A549 (cell line): ENCODE data around the gene MARCHF10. TPM values are rescaled to one million over a fixed set of nuclear protein-coding genes. Genes with fewer than 3 reads are reported as not detected.

Source experiments
- BHLHE40 ChIP-seq: IDR thresholded peaks from 2 replicates; pipeline ENCODE4 v1.6.1; 2012; ENCODE audit warnings: low read depth, low read length, inconsistent platforms
- CEBPB ChIP-seq, 2 experiments: fragments of >200 bp in 1 of 2; sonication (Bioruptor Twin) in 1 of 2; formaldehyde crosslinking in 1 of 2; IDR thresholded peaks; 2 replicates each; pipeline ENCODE4 v1.6.1; 2012 to 2016
- FOXS1 ChIP-seq: fragments of 250-450 bp; sonication (Bioruptor Pico); IDR thresholded peaks from 2 replicates; pipeline ENCODE4 v1.5.0; 2020; ENCODE audit warnings: mild to moderate bottlenecking, moderate library complexity
- GATA3 ChIP-seq: IDR thresholded peaks from 2 replicates; pipeline ENCODE4 v1.6.1; 2012; ENCODE audit warnings: borderline replicate concordance
- HDAC2 ChIP-seq: fragments of 200-600 bp; sonication (generic); IDR thresholded peaks from 2 replicates; pipeline ENCODE4 v1.6.1; 2016
- HEYL ChIP-seq: fragments of 250-450 bp; sonication (Bioruptor Pico); IDR thresholded peaks from 2 replicates; pipeline ENCODE4 v1.8.0; 2021; ENCODE audit warnings: mild to moderate bottlenecking, moderate library complexity
- JUNB ChIP-seq: fragments of >200 bp; sonication (Bioruptor Twin); formaldehyde crosslinking; IDR thresholded peaks from 2 replicates; pipeline ENCODE4 v1.6.1; 2016
- MAFK ChIP-seq: fragments of 450-650 bp; IDR thresholded peaks from 2 replicates; pipeline ENCODE4 v1.6.1; 2014; ENCODE audit not compliant: partially characterized antibody
- MAZ ChIP-seq: fragments of 150-350 bp; IDR thresholded peaks from 2 replicates; pipeline ENCODE4 v1.6.1; 2014; ENCODE audit warnings: antibody characterized with exemption, low read depth, low read length, borderline replicate concordance
- NFE2L2 ChIP-seq: fragments of 150-350 bp; conservative IDR thresholded peaks from 2 replicates; pipeline ENCODE4 v1.6.1; 2014; ENCODE audit warnings: low read length
- POLR2AphosphoS2 ChIP-seq: conservative IDR thresholded peaks from 2 replicates; pipeline ENCODE4 v1.6.1; 2012; ENCODE audit warnings: low read length, improper control_type of control experiment, inconsistent platforms
- RARB ChIP-seq: fragments of 250-450 bp; sonication (Bioruptor Pico); IDR thresholded peaks from 2 replicates; pipeline ENCODE4 v1.8.0; 2021; ENCODE audit warnings: mild to moderate bottlenecking, moderate library complexity
- RNF2 ChIP-seq: fragments of 200-600 bp; sonication (generic); IDR thresholded peaks from 2 replicates; pipeline ENCODE4 v1.6.1; 2016; ENCODE audit warnings: low read depth, mild to moderate bottlenecking, antibody characterized with exemption, moderate library complexity, borderline replicate concordance
- SMC3 ChIP-seq: fragments of >200 bp; sonication (Bioruptor Twin); formaldehyde crosslinking; IDR thresholded peaks from 3 replicates; pipeline ENCODE4 v1.6.1; 2018; ENCODE audit warnings: inconsistent platforms
- SREBF2 ChIP-seq: fragments of 450-650 bp; IDR thresholded peaks from 2 replicates; pipeline ENCODE4 v1.6.1; 2014; ENCODE audit warnings: mild to moderate bottlenecking, moderate library complexity
- TFCP2L1 ChIP-seq: fragments of 250-450 bp; sonication (Bioruptor Pico); IDR thresholded peaks from 2 replicates; pipeline ENCODE4 v1.5.0; 2021; ENCODE audit warnings: mild to moderate bottlenecking
- TP53 ChIP-seq: fragments of 250-450 bp; sonication (Bioruptor Pico); IDR thresholded peaks from 2 replicates; pipeline ENCODE4 v1.5.0; 2021; ENCODE audit warnings: mild to moderate bottlenecking, moderate library complexity
- ZC3H11A ChIP-seq: fragments of 450-650 bp; IDR thresholded peaks from 2 replicates; pipeline ENCODE4 v1.6.1; 2014; ENCODE audit warnings: antibody characterized with exemption, mild to moderate bottlenecking
- ZNF302 ChIP-seq: fragments of 250-450 bp; sonication (Bioruptor Pico); IDR thresholded peaks from 2 replicates; pipeline ENCODE4 v1.9.0; 2021; ENCODE audit warnings: inconsistent platforms, mild to moderate bottlenecking, moderate library complexity
- ZSCAN20 ChIP-seq: fragments of 250-450 bp; sonication (Bioruptor Pico); IDR thresholded peaks from 2 replicates; pipeline ENCODE4 v1.8.0; 2022; ENCODE audit warnings: mild to moderate bottlenecking, moderate library complexity
- polyA plus RNA-seq, 4 experiments: library from polyadenylated mRNA; depleted of rRNA in 3 of 4; stranded (reverse); fragments of >200 nt; fragmentation: RNase III in 1 of 4; extraction: RNeasy Plus Mini Kit Qiagen cat#74134 plus additional on column Dnase treatment in 1 of 4; gene quantifications; 2 replicates in 3 of 4; 3 replicates in 1 of 4; pipeline ENCODE4 v1.2.3, GENCODE V29; 2011 to 2017
- TF ChIP-seq, protein P1 (sequence below): fragments of 200-600 bp; sonication (generic); IDR thresholded peaks from 2 replicates; pipeline ENCODE4 v1.6.1; 2016; ENCODE audit warnings: antibody characterized with exemption, mild to moderate bottlenecking, moderate library complexity
- TF ChIP-seq, protein P2 (sequence below): IDR thresholded peaks from 2 replicates; pipeline ENCODE4 v1.6.1; 2012
- TF ChIP-seq, protein P3 (sequence below): fragments of 150-350 bp; IDR thresholded peaks from 2 replicates; pipeline ENCODE4 v1.6.1; 2014; ENCODE audit warnings: low read depth, mild to moderate bottlenecking, low read length
- TF ChIP-seq, protein P4 (sequence below): fragments of 450-650 bp; IDR thresholded peaks from 2 replicates; pipeline ENCODE4 v1.6.1; 2014; ENCODE audit warnings: antibody characterized with exemption
- TF ChIP-seq, protein P5 (sequence below): IDR thresholded peaks from 2 replicates; pipeline ENCODE4 v1.6.1; 2012
- TF ChIP-seq, protein P6 (sequence below): fragments of >200 bp; sonication (Bioruptor Twin); formaldehyde crosslinking; IDR thresholded peaks from 3 replicates; pipeline ENCODE4 v1.6.1; 2016
- TF ChIP-seq, protein P7 (sequence below): fragments of >200 bp; sonication (Bioruptor Twin); formaldehyde crosslinking; IDR thresholded peaks from 3 replicates; pipeline ENCODE4 v1.5.1; 2016

MARCHF10 gene
- polyA plus RNA-seq, 2 of the 4 experiments (the other 2 are of a cell fraction) = 0.43 to 0.57 TPM

DNA sequence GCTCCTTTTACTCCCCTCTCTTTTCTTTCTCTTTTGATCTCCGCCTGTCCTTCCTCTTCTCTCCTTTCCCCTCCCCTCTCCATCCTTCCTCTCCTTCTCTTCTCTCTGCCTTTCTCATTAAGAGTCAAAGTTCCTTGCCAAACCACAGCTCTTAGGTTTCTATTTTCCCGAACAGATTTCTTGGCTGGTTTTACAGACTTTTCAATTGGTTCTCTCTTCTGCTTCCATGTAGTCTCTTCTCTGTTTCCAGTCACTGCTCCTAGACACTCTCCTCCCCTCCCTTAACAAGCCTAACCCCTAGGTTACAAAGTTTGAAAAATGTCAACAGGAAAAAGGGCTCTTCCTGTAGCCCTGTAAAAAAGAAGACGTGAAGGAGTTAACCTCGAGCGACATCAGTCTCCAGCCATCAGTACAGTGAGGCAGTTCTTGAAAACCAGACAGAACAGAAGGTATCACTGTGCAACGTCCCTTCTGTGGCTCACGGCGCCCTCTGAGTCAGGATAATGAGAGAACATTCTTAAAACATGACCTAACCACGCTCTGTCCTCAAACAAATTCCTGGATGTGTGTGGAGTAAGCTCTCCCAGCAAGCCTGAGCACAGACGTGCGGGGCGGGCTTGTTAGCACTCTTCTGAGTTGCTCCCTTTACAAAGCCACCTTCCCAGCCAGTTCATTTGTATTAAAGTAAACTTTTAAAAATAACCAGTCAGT lies 11.6 kb upstream of the MARCHF10 start (continued):
- no peak for TF ChIP-seq SREBF2
- no peak for TF ChIP-seq RARB (CRISPR knock-in tag)
- no peak for TF ChIP-seq ZNF302 (CRISPR knock-in tag)
- TF ChIP-seq, protein P1, sequence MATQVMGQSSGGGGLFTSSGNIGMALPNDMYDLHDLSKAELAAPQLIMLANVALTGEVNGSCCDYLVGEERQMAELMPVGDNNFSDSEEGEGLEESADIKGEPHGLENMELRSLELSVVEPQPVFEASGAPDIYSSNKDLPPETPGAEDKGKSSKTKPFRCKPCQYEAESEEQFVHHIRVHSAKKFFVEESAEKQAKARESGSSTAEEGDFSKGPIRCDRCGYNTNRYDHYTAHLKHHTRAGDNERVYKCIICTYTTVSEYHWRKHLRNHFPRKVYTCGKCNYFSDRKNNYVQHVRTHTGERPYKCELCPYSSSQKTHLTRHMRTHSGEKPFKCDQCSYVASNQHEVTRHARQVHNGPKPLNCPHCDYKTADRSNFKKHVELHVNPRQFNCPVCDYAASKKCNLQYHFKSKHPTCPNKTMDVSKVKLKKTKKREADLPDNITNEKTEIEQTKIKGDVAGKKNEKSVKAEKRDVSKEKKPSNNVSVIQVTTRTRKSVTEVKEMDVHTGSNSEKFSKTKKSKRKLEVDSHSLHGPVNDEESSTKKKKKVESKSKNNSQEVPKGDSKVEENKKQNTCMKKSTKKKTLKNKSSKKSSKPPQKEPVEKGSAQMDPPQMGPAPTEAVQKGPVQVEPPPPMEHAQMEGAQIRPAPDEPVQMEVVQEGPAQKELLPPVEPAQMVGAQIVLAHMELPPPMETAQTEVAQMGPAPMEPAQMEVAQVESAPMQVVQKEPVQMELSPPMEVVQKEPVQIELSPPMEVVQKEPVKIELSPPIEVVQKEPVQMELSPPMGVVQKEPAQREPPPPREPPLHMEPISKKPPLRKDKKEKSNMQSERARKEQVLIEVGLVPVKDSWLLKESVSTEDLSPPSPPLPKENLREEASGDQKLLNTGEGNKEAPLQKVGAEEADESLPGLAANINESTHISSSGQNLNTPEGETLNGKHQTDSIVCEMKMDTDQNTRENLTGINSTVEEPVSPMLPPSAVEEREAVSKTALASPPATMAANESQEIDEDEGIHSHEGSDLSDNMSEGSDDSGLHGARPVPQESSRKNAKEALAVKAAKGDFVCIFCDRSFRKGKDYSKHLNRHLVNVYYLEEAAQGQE = no peak
- TF ChIP-seq, protein P2, sequence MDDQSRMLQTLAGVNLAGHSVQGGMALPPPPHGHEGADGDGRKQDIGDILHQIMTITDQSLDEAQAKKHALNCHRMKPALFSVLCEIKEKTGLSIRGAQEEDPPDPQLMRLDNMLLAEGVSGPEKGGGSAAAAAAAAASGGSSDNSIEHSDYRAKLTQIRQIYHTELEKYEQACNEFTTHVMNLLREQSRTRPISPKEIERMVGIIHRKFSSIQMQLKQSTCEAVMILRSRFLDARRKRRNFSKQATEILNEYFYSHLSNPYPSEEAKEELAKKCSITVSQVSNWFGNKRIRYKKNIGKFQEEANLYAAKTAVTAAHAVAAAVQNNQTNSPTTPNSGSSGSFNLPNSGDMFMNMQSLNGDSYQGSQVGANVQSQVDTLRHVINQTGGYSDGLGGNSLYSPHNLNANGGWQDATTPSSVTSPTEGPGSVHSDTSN = no peak
- no peak for TF ChIP-seq HEYL (CRISPR knock-in tag)
- no peak for TF ChIP-seq NFE2L2
- no peak for TF ChIP-seq POLR2AphosphoS2
- TF ChIP-seq, protein P3, sequence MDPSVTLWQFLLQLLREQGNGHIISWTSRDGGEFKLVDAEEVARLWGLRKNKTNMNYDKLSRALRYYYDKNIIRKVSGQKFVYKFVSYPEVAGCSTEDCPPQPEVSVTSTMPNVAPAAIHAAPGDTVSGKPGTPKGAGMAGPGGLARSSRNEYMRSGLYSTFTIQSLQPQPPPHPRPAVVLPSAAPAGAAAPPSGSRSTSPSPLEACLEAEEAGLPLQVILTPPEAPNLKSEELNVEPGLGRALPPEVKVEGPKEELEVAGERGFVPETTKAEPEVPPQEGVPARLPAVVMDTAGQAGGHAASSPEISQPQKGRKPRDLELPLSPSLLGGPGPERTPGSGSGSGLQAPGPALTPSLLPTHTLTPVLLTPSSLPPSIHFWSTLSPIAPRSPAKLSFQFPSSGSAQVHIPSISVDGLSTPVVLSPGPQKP = no peak
- TF ChIP-seq BHLHE40 = no peak
- no peak for TF ChIP-seq ZC3H11A
- TF ChIP-seq FOXS1 (CRISPR knock-in tag) = no peak
- peak; percentile 49; the same call in 2 of the 3 replicates for TF ChIP-seq SMC3
- TF ChIP-seq, protein P4, sequence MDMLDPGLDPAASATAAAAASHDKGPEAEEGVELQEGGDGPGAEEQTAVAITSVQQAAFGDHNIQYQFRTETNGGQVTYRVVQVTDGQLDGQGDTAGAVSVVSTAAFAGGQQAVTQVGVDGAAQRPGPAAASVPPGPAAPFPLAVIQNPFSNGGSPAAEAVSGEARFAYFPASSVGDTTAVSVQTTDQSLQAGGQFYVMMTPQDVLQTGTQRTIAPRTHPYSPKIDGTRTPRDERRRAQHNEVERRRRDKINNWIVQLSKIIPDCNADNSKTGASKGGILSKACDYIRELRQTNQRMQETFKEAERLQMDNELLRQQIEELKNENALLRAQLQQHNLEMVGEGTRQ = no peak
- TF ChIP-seq GATA3 = peak; percentile 73
- no peak for TF ChIP-seq TFCP2L1 (CRISPR knock-in tag)
- TF ChIP-seq, protein P5, sequence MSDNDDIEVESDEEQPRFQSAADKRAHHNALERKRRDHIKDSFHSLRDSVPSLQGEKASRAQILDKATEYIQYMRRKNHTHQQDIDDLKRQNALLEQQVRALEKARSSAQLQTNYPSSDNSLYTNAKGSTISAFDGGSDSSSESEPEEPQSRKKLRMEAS = peak; percentile 84
- TF ChIP-seq CEBPB (IDR thresholded peaks at IDR 0.05) = peak in 1 of 2 experiments; percentile 58; a peak in 2 of 4 replicates
- TF ChIP-seq JUNB = peak; percentile 80
- TF ChIP-seq, protein P6, sequence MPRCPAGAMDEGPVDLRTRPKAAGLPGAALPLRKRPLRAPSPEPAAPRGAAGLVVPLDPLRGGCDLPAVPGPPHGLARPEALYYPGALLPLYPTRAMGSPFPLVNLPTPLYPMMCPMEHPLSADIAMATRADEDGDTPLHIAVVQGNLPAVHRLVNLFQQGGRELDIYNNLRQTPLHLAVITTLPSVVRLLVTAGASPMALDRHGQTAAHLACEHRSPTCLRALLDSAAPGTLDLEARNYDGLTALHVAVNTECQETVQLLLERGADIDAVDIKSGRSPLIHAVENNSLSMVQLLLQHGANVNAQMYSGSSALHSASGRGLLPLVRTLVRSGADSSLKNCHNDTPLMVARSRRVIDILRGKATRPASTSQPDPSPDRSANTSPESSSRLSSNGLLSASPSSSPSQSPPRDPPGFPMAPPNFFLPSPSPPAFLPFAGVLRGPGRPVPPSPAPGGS = no peak
- no peak for TF ChIP-seq ZSCAN20 (CRISPR knock-in tag)
- TF ChIP-seq TP53 (CRISPR knock-in tag) = no peak
- TF ChIP-seq, protein P7, sequence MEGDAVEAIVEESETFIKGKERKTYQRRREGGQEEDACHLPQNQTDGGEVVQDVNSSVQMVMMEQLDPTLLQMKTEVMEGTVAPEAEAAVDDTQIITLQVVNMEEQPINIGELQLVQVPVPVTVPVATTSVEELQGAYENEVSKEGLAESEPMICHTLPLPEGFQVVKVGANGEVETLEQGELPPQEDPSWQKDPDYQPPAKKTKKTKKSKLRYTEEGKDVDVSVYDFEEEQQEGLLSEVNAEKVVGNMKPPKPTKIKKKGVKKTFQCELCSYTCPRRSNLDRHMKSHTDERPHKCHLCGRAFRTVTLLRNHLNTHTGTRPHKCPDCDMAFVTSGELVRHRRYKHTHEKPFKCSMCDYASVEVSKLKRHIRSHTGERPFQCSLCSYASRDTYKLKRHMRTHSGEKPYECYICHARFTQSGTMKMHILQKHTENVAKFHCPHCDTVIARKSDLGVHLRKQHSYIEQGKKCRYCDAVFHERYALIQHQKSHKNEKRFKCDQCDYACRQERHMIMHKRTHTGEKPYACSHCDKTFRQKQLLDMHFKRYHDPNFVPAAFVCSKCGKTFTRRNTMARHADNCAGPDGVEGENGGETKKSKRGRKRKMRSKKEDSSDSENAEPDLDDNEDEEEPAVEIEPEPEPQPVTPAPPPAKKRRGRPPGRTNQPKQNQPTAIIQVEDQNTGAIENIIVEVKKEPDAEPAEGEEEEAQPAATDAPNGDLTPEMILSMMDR = no peak
- TF ChIP-seq MAZ = no peak
- TF ChIP-seq RNF2 = no peak
- no peak for TF ChIP-seq HDAC2
- no peak for TF ChIP-seq MAFK
